ENCODE results near the gene MAPK12. TPM values are rescaled to one million over a fixed set of nuclear protein-coding genes. Genes with fewer than 3 reads are reported as not detected.

The MAPK12 gene
- total RNA-seq, 1 experiment from 2014 or later = 86.7 TPM

GRCh38 chr22:50209893-50210292, 51.6 kb downstream of the MAPK12 start:
- ChIA-PET RAD21 (ENCODE audit: low non-redundant PET in 1 of 2, low total read pairs in 2 of 2, uncharacterized antibody in 2 of 2, unreplicated experiment in 2 of 2) (no interaction called here), POLR2A (no interaction called here), CTCF (no interaction called here)
- H3K9me3 ChIP-seq (ENCODE audit: control insufficient read depth in 1 of 2, insufficient read depth in 1 of 2, low read depth in 1 of 2, low read length in 2 of 2) = no peaks in the 10 kb centered on the region
- H3K79me2 ChIP-seq (ENCODE audit: insufficient read depth, low read length) = peaks cover 13% of the 10 kb centered on the region; the same call in 1 of the 2 replicates
- ATAC-seq (peak; percentile 67), DNase-seq (ENCODE audit: low read depth, low spot score) (no peak)
- H3K4me1 ChIP-seq (ENCODE audit: control insufficient read depth in 1 of 2, insufficient read depth in 2 of 2, low read length in 2 of 2) = peaks cover 0 to 16% of the 10 kb centered on the region in 2 experiments; a peak in 2 of 4 replicates
- no peak overlapping the region for H3K4me3 ChIP-seq (replicated peaks in 1 of 2; ENCODE audit: low read depth in 1 of 2, low read length in 2 of 2)
- TF ChIP-seq ATF3 (IDR thresholded peaks at IDR 0.05) (no peak), CTCF (IDR thresholded peaks at IDR 0.05 in 2 of 3, conservative IDR thresholded peaks at IDR 0.05 in 1 of 3; ENCODE audit: borderline replicate concordance in 1 of 3, insufficient read depth in 1 of 3, low read depth in 2 of 3, low read length in 2 of 3) (peak; percentile 75 to 89 (median 89)), RAD21 (IDR thresholded peaks at IDR 0.05; ENCODE audit: low read depth) (peak; percentile 71)
- H3K27ac ChIP-seq (ENCODE audit: low read depth, low read length) = no peak overlapping the region; the same call in 1 of the 2 replicates
- H2AFZ ChIP-seq (ENCODE audit: low read depth, low read length, poor library complexity, severe bottlenecking) = no peak overlapping the region
- intact Hi-C loops (cut with micrococcal nuclease) = loop anchor here (1.0 to 10.0 kb wide), 2 partner anchors 61 to 275 kb away; no protein-coding TSS in a partner anchor
- H3K27me3 ChIP-seq (ENCODE audit: insufficient read depth, low read length) = no peaks in the 10 kb centered on the region
- no peak overlapping the region for H3K9ac ChIP-seq (ENCODE audit: low read length)
- no peaks in the 10 kb centered on the region for H3K9me2 ChIP-seq (ENCODE audit: insufficient read depth)
- peaks cover 11 to 18% of the 10 kb centered on the region in 2 experiments for H3K36me3 ChIP-seq (ENCODE audit: control insufficient read depth in 1 of 2, insufficient read depth in 2 of 2, low read length in 2 of 2)
- no peak overlapping the region for H3K4me2 ChIP-seq (ENCODE audit: low read length)
- no TSS peak for BruUV-seq (replicated peaks)
- no peaks in the 10 kb centered on the region for H4K20me1 ChIP-seq (ENCODE audit: insufficient read depth)

- ChIA-PET POLR2A (no interaction called here), RAD21 (ENCODE audit: low non-redundant PET in 1 of 2, low total read pairs in 2 of 2, uncharacterized antibody in 2 of 2, unreplicated experiment in 2 of 2) (no interaction called here), CTCF (interaction anchor here (1.0 to 1.7 kb wide), 3 partner anchors 32 to 278 kb away, joined by 3 to 7 read pairs (median 5); no protein-coding TSS in a partner anchor)
- Histone ChIP-seq H3K27ac (ENCODE audit: low read depth, low read length) (no peak overlapping the region), H2AFZ (ENCODE audit: low read depth, low read length, poor library complexity, severe bottlenecking) (no peak overlapping the region), H3K4me1 (ENCODE audit: control insufficient read depth in 1 of 2, insufficient read depth in 2 of 2, low read length in 2 of 2) (peaks cover 0 to 16% of the 10 kb centered on the region in 2 experiments; a peak in 2 of 4 replicates), H3K9me2 (ENCODE audit: insufficient read depth) (no peaks in the 10 kb centered on the region), H3K4me3 (replicated peaks in 1 of 2; ENCODE audit: low read depth in 1 of 2, low read length in 2 of 2) (no peak overlapping the region), H3K79me2 (ENCODE audit: insufficient read depth, low read length) (peaks cover 13% of the 10 kb centered on the region; the same call in 1 of the 2 replicates), H3K9ac (ENCODE audit: low read length) (no peak overlapping the region), H4K20me1 (ENCODE audit: insufficient read depth) (no peaks in the 10 kb centered on the region), H3K36me3 (ENCODE audit: control insufficient read depth in 1 of 2, insufficient read depth in 2 of 2, low read length in 2 of 2) (peaks cover 9 to 18% of the 10 kb centered on the region in 2 experiments), H3K4me2 (ENCODE audit: low read length) (no peak overlapping the region), H3K27me3 (ENCODE audit: insufficient read depth, low read length) (no peaks in the 10 kb centered on the region), H3K9me3 (ENCODE audit: control insufficient read depth in 1 of 2, insufficient read depth in 1 of 2, low read depth in 1 of 2, low read length in 2 of 2) (no peaks in the 10 kb centered on the region)
- peak; percentile 18 for ATAC-seq
- BruUV-seq (replicated peaks) = no TSS peak
- intact Hi-C loops (cut with micrococcal nuclease) = loop anchor here (1.0 to 10.0 kb wide), 2 partner anchors 60 to 274 kb away; no protein-coding TSS in a partner anchor
- DNase-seq (ENCODE audit: low read depth, low spot score) = no peak
- TF ChIP-seq FOSL1 (IDR thresholded peaks at IDR 0.05; ENCODE audit: low read depth) (no peak), EGR1 (IDR thresholded peaks at IDR 0.05; ENCODE audit: low read depth) (no peak), YY1 (IDR thresholded peaks at IDR 0.05; ENCODE audit: extremely low read depth, insufficient replicate concordance, low read depth, low read length) (no peak), TCF7L2 (IDR thresholded peaks at IDR 0.05; ENCODE audit: borderline replicate concordance, extremely low read depth, insufficient read depth, insufficient read length) (no peak), POLR2AphosphoS5 (IDR thresholded peaks at IDR 0.05; ENCODE audit: low read depth, low read length) (no peak), POLR2A (IDR thresholded peaks at IDR 0.05; ENCODE audit: borderline replicate concordance, extremely low read depth, insufficient read depth, insufficient read length) (no peak), ZBTB33 (IDR thresholded peaks at IDR 0.05; ENCODE audit: extremely low read depth, insufficient replicate concordance, low read length) (no peak), EZH2 (IDR thresholded peaks at IDR 0.05) (no peak)
Measured at GRCh38 chr22:50208939-50209892, 52.3 kb downstream of the MAPK12 start.
